Fibroblast of lung (primary cell): ENCODE data around the gene OPTC.

Experiments used
- EZH2 ChIP-seq: IDR thresholded peaks from 2 replicates; pipeline ENCODE4 v1.5.1; 2012; ENCODE audit warnings: low read length, control low read depth, mild to moderate bottlenecking; ENCODE audit errors: missing control alignments
- TF ChIP-seq, protein P1 (sequence below), 2 donors: IDR thresholded peaks in 1 of 2; conservative IDR thresholded peaks in 1 of 2; 1 replicate in 1 of 2; 2 replicates in 1 of 2; pipeline ENCODE4 v1.5.1; 2011 to 2012; ENCODE audit warnings: low read length in 2 of 2, control low read depth in 1 of 2, inconsistent platforms in 1 of 2, low read depth in 1 of 2, mild to moderate bottlenecking in 1 of 2

DNA sequence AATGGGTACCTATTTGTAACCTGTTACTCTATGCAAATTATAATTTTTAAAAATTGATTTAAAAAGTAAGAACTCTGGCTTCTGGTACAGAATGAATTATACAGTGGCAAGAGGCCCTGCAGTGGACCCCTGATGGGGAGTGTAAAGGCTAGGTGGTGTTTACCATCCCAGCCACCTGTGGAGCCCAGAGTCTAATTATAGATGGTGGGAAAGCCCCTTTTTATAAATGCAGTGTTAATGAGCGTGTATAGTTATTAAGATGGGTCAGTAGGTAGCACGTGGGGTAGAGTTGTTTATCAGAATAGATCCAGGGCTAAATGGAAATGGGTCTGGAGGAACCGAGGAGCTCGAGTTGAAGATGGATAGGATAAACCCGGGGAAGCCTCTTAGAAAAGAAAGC lies 32.2 kb upstream of the OPTC start:
- no peak for TF ChIP-seq EZH2
- TF ChIP-seq, protein P1, sequence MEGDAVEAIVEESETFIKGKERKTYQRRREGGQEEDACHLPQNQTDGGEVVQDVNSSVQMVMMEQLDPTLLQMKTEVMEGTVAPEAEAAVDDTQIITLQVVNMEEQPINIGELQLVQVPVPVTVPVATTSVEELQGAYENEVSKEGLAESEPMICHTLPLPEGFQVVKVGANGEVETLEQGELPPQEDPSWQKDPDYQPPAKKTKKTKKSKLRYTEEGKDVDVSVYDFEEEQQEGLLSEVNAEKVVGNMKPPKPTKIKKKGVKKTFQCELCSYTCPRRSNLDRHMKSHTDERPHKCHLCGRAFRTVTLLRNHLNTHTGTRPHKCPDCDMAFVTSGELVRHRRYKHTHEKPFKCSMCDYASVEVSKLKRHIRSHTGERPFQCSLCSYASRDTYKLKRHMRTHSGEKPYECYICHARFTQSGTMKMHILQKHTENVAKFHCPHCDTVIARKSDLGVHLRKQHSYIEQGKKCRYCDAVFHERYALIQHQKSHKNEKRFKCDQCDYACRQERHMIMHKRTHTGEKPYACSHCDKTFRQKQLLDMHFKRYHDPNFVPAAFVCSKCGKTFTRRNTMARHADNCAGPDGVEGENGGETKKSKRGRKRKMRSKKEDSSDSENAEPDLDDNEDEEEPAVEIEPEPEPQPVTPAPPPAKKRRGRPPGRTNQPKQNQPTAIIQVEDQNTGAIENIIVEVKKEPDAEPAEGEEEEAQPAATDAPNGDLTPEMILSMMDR (conservative IDR thresholded peaks at IDR 0.05 in 1 of 2, IDR thresholded peaks at IDR 0.05 in 1 of 2; ENCODE audit: low read depth in 1 of 2, low read length in 2 of 2) = no peak
